ENCODE data around the gene MSH3.
A peak's percentile ranks its signal among the peaks of the same experiment; 100 is the strongest.
"Not testable (repeated sequence)": the region's sequence is repeated elsewhere in the genome, so short reads cannot be mapped to it uniquely, and the experiment has no call there.

MSH3 gene

GRCh38 chr5:80780761-80781285 is 126.4 kb downstream of the MSH3 start:
- no peak overlapping the region for H3K27ac Mint-ChIP-seq
- DNase-seq = no peak
- H3K36me3 Mint-ChIP-seq (ENCODE audit: insufficient read depth) = peaks cover 15% of the 10 kb centered on the region

GRCh38 chr5:80781356-80781755 is 126.9 kb downstream of the MSH3 start:
- H3K27me3 Mint-ChIP-seq = no peaks in the 10 kb centered on the region
- peaks cover 15% of the 10 kb centered on the region for H3K36me3 Mint-ChIP-seq (ENCODE audit: insufficient read depth)
- ATAC-seq (replicated peaks) (no peak), DNase-seq (no peak)
- no peak overlapping the region for H3K27ac Mint-ChIP-seq
- H3K4me1 Mint-ChIP-seq (ENCODE audit: low read depth in 2 of 2) = peaks cover 10 to 12% of the 10 kb centered on the region in 2 donors
- no peaks in the 10 kb centered on the region for H3K9me3 Mint-ChIP-seq
- no peak overlapping the region for H3K4me3 Mint-ChIP-seq

More at GRCh38 chr5:80780761-80781285, 126.4 kb downstream of the MSH3 start:
- Mint-ChIP-seq H3K27me3 (no peaks in the 10 kb centered on the region), H3K4me1 (ENCODE audit: low read depth in 2 of 2) (peaks cover 10 to 12% of the 10 kb centered on the region in 2 donors), H3K4me3 (no peak overlapping the region), H3K9me3 (no peaks in the 10 kb centered on the region)
- no peak for ATAC-seq (replicated peaks)

- H3K4me1 Mint-ChIP-seq (ENCODE audit: low read depth in 2 of 2) = peaks cover 6 to 7% of the 10 kb centered on the region in 2 donors
- no peaks in the 10 kb centered on the region for H3K27me3 Mint-ChIP-seq
- ATAC-seq (replicated peaks) = no peak
- H3K9me3 Mint-ChIP-seq = no peaks in the 10 kb centered on the region
- peaks cover 15% of the 10 kb centered on the region for H3K36me3 Mint-ChIP-seq (ENCODE audit: insufficient read depth)
- no peak overlapping the region for H3K27ac Mint-ChIP-seq
- no peak for DNase-seq
- no peak overlapping the region for H3K4me3 Mint-ChIP-seq
Observed at GRCh38 chr5:80782626-80783025, 128.2 kb downstream of the MSH3 start.

GRCh38 chr5:80783751-80784150 is 129.3 kb downstream of the MSH3 start:
- H3K36me3 Mint-ChIP-seq (ENCODE audit: insufficient read depth) = peaks cover 19% of the 10 kb centered on the region
- H3K4me3 Mint-ChIP-seq; H3K27me3 Mint-ChIP-seq; H3K4me1 Mint-ChIP-seq (ENCODE audit: low read depth in 2 of 2); DNase-seq; ATAC-seq (replicated peaks); H3K27ac Mint-ChIP-seq; H3K9me3 Mint-ChIP-seq: not testable (repeated sequence)

GRCh38 chr5:80784451-80784850 is 130.0 kb downstream of the MSH3 start:
- Mint-ChIP-seq H3K4me1 (ENCODE audit: low read depth in 2 of 2) (no peaks in the 10 kb centered on the region), H3K27ac (no peak overlapping the region), H3K27me3 (no peaks in the 10 kb centered on the region), H3K4me3 (no peak overlapping the region), H3K36me3 (ENCODE audit: insufficient read depth) (peaks cover 16% of the 10 kb centered on the region), H3K9me3 (no peaks in the 10 kb centered on the region)
- ATAC-seq (replicated peaks) (no peak), DNase-seq (no peak)

GRCh38 chr5:80789319-80790016 is 135.0 kb downstream of the MSH3 start:
- H3K9me3 Mint-ChIP-seq; DNase-seq; H3K4me1 Mint-ChIP-seq (ENCODE audit: low read depth in 2 of 2); H3K36me3 Mint-ChIP-seq (ENCODE audit: insufficient read depth); ATAC-seq (replicated peaks); H3K27me3 Mint-ChIP-seq; H3K4me3 Mint-ChIP-seq; H3K27ac Mint-ChIP-seq: not testable (repeated sequence)

GRCh38 chr5:80790698-80791097 is 136.2 kb downstream of the MSH3 start:
- H3K36me3 Mint-ChIP-seq (ENCODE audit: insufficient read depth) = peaks cover 10% of the 10 kb centered on the region
- H3K9me3 Mint-ChIP-seq = no peaks in the 10 kb centered on the region
- no peak for ATAC-seq (replicated peaks)
- no peak overlapping the region for H3K4me3 Mint-ChIP-seq
- H3K4me1 Mint-ChIP-seq (ENCODE audit: low read depth in 2 of 2) = no peaks in the 10 kb centered on the region
- H3K27ac Mint-ChIP-seq = no peak overlapping the region
- H3K27me3 Mint-ChIP-seq = no peaks in the 10 kb centered on the region
- no peak for DNase-seq

GRCh38 chr5:80793354-80793753 is 138.9 kb downstream of the MSH3 start:
- Mint-ChIP-seq H3K9me3 (no peaks in the 10 kb centered on the region), H3K27ac (no peak overlapping the region), H3K4me3 (no peak overlapping the region), H3K4me1 (ENCODE audit: low read depth in 2 of 2) (no peaks in the 10 kb centered on the region), H3K36me3 (ENCODE audit: insufficient read depth) (peaks cover 15% of the 10 kb centered on the region), H3K27me3 (no peaks in the 10 kb centered on the region)
- no peak for ATAC-seq (replicated peaks)
- DNase-seq = no peak

GRCh38 chr5:80796846-80797245 is 142.4 kb downstream of the MSH3 start:
- Mint-ChIP-seq H3K36me3 (ENCODE audit: insufficient read depth) (peaks cover 6% of the 10 kb centered on the region), H3K4me3 (no peak overlapping the region), H3K27ac (no peak overlapping the region), H3K4me1 (ENCODE audit: low read depth in 2 of 2) (peaks cover 2 to 3% of the 10 kb centered on the region in 2 donors), H3K9me3 (no peaks in the 10 kb centered on the region), H3K27me3 (no peaks in the 10 kb centered on the region)
- no peak for DNase-seq
- ATAC-seq (replicated peaks) = no peak

GRCh38 chr5:80797428-80798024 is 143.1 kb downstream of the MSH3 start:
- Mint-ChIP-seq H3K27ac (no peak overlapping the region), H3K27me3 (no peaks in the 10 kb centered on the region), H3K36me3 (ENCODE audit: insufficient read depth) (peaks cover 6% of the 10 kb centered on the region), H3K9me3 (no peaks in the 10 kb centered on the region), H3K4me3 (no peak overlapping the region), H3K4me1 (ENCODE audit: low read depth in 2 of 2) (peaks cover 2 to 3% of the 10 kb centered on the region in 2 donors)
- DNase-seq (no peak), ATAC-seq (replicated peaks) (no peak)

- H3K4me3 Mint-ChIP-seq = no peak overlapping the region
- no peaks in the 10 kb centered on the region for H3K9me3 Mint-ChIP-seq
- no peak overlapping the region for H3K27ac Mint-ChIP-seq
- no peaks in the 10 kb centered on the region for H3K27me3 Mint-ChIP-seq
- H3K36me3 Mint-ChIP-seq (ENCODE audit: insufficient read depth) = peaks cover 6% of the 10 kb centered on the region
- H3K4me1 Mint-ChIP-seq (ENCODE audit: low read depth in 2 of 2) = peaks cover 2 to 3% of the 10 kb centered on the region in 2 donors
- DNase-seq (no peak), ATAC-seq (replicated peaks) (no peak)
Observed at GRCh38 chr5:80798166-80798565, 143.7 kb downstream of the MSH3 start.

- no peaks in the 10 kb centered on the region for H3K9me3 Mint-ChIP-seq
- H3K27me3 Mint-ChIP-seq = no peaks in the 10 kb centered on the region
- peaks cover 2 to 3% of the 10 kb centered on the region in 2 donors for H3K4me1 Mint-ChIP-seq (ENCODE audit: low read depth in 2 of 2)
- no peak for ATAC-seq (replicated peaks)
- DNase-seq = no peak
- no peak overlapping the region for H3K4me3 Mint-ChIP-seq
- H3K36me3 Mint-ChIP-seq (ENCODE audit: insufficient read depth) = peaks cover 6% of the 10 kb centered on the region
- H3K27ac Mint-ChIP-seq = peak overlapping the region in 1 of 2 donors; percentile 47
Observed at GRCh38 chr5:80798633-80799032, 144.2 kb downstream of the MSH3 start.

GRCh38 chr5:80799041-80799440 is 144.6 kb downstream of the MSH3 start:
- DNase-seq (no peak), ATAC-seq (replicated peaks) (no peak)
- peaks cover 6% of the 10 kb centered on the region for H3K36me3 Mint-ChIP-seq (ENCODE audit: insufficient read depth)
- no peaks in the 10 kb centered on the region for H3K27me3 Mint-ChIP-seq
- H3K4me3 Mint-ChIP-seq = no peak overlapping the region
- H3K9me3 Mint-ChIP-seq = no peaks in the 10 kb centered on the region
- peaks cover 2 to 5% of the 10 kb centered on the region in 2 donors for H3K4me1 Mint-ChIP-seq (ENCODE audit: low read depth in 2 of 2)
- peak overlapping the region in 1 of 2 donors; percentile 47 for H3K27ac Mint-ChIP-seq

- H3K27ac Mint-ChIP-seq = no peak overlapping the region
- H3K4me1 Mint-ChIP-seq (ENCODE audit: low read depth in 2 of 2) = peaks cover 2 to 7% of the 10 kb centered on the region in 2 donors
- no peaks in the 10 kb centered on the region for H3K27me3 Mint-ChIP-seq
- no peaks in the 10 kb centered on the region for H3K9me3 Mint-ChIP-seq
- ATAC-seq (replicated peaks) = no peak
- no peak overlapping the region for H3K4me3 Mint-ChIP-seq
- peaks cover 6% of the 10 kb centered on the region for H3K36me3 Mint-ChIP-seq (ENCODE audit: insufficient read depth)
- DNase-seq = no peak
Observed at GRCh38 chr5:80799573-80799972, 145.1 kb downstream of the MSH3 start.

All from effector memory CD8-positive, alpha-beta T cell (primary cell).